LNCaP clone FGC (cell line): Measurements from ENCODE around the gene USP5.

Source experiments
- DNase-seq: peaks from one replicate; pipeline ENCODE4 v3.0.0-alpha.2; 2011; ENCODE audit warnings: low read depth
- H3K4me3 ChIP-seq: 2 replicates; pipeline ENCODE4 v1.5.1; 2011; ENCODE audit warnings: mild to moderate bottlenecking, low read depth, low read length, control low read depth
- TF ChIP-seq, protein P1 (sequence below): IDR thresholded peaks from 2 replicates; pipeline ENCODE4 v1.5.1; 2012; ENCODE audit warnings: mild to moderate bottlenecking; ENCODE audit not compliant: control insufficient read depth, insufficient read depth; ENCODE audit errors: extremely low read depth

Gene USP5

DNA sequence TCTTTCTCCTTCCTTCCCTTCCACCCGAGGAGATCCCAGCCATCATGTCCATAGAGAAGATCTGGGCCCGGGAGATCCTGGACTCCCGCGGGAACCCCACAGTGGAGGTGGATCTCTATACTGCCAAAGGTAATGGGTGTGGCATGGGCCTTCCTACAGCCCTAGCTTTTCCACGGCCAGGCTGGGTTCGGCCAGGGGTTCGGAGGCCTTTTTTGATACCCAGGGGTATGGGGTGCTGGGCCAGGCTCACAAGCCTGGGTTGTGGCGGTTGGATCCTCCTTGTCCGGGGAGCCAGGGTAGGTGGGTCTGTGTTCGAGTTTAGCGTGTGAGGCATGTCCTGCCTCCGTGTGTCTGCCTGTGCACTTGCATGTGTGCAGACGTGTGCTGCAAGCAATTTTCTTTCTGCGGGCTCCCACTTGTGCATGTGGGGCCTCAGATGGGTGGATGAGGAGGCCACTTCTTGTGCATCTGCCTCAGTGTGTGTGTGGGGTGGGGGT, 63.9 kb downstream of the USP5 start:
- DNase-seq, result no peak
- no peak overlapping the region for H3K4me3 ChIP-seq
- TF ChIP-seq, protein P1, sequence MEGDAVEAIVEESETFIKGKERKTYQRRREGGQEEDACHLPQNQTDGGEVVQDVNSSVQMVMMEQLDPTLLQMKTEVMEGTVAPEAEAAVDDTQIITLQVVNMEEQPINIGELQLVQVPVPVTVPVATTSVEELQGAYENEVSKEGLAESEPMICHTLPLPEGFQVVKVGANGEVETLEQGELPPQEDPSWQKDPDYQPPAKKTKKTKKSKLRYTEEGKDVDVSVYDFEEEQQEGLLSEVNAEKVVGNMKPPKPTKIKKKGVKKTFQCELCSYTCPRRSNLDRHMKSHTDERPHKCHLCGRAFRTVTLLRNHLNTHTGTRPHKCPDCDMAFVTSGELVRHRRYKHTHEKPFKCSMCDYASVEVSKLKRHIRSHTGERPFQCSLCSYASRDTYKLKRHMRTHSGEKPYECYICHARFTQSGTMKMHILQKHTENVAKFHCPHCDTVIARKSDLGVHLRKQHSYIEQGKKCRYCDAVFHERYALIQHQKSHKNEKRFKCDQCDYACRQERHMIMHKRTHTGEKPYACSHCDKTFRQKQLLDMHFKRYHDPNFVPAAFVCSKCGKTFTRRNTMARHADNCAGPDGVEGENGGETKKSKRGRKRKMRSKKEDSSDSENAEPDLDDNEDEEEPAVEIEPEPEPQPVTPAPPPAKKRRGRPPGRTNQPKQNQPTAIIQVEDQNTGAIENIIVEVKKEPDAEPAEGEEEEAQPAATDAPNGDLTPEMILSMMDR, result no peak
